ENCODE data around the gene ZNF385B.

- no peak for TF ChIP-seq CTCF (IDR thresholded peaks at IDR 0.05; ENCODE audit: poor library complexity, severe bottlenecking)
- TF ChIP-seq POLR2AphosphoS5 (IDR thresholded peaks at IDR 0.05), result no peak
- TF ChIP-seq TAF1 (IDR thresholded peaks at IDR 0.05; ENCODE audit: low read depth), result no peak
- TF ChIP-seq REST (IDR thresholded peaks at IDR 0.05; ENCODE audit: borderline replicate concordance), result no peak
- no peak for TF ChIP-seq MXI1 (conservative IDR thresholded peaks at IDR 0.05; ENCODE audit: poor library complexity, severe bottlenecking)
- TF ChIP-seq EZH2 (IDR thresholded peaks at IDR 0.05; ENCODE audit: borderline replicate concordance, insufficient read depth, low read length, poor library complexity, severe bottlenecking), result no peak
- TF ChIP-seq RAD21 (conservative IDR thresholded peaks at IDR 0.05), result no peak
- no peak for TF ChIP-seq EP300 (conservative IDR thresholded peaks at IDR 0.05; ENCODE audit: poor library complexity, severe bottlenecking)
- no peak for TF ChIP-seq SMC3 (conservative IDR thresholded peaks at IDR 0.05; ENCODE audit: poor library complexity)
Observed at GRCh38 chr2:179393481-179393880, 467.9 kb downstream of the ZNF385B start.

All from neural cell (in vitro differentiated cells).